Progenitor cell of endocrine pancreas (in vitro differentiated cells): ENCODE measurements around the gene DTD1. TPM values are rescaled to one million over a fixed set of nuclear protein-coding genes. Genes with fewer than 3 reads are reported as not detected.

ENCODE experiments used
- DNase-seq: peaks from one replicate; pipeline ENCODE4 v3.0.0; 2021; ENCODE audit warnings: low spot score; ENCODE audit not compliant: unreplicated experiment
- H3K27ac Mint-ChIP-seq: 2 replicates; pipeline ENCODE4 v1.8.0; 2021; ENCODE audit warnings: mild to moderate bottlenecking, moderate library complexity, mixed read lengths
- H3K27me3 Mint-ChIP-seq: 2 replicates; pipeline ENCODE4 v1.8.0; 2021; ENCODE audit warnings: mixed read lengths
- H3K36me3 Mint-ChIP-seq: 2 replicates; pipeline ENCODE4 v1.8.0; 2022; ENCODE audit warnings: mixed read lengths; ENCODE audit not compliant: insufficient read depth
- H3K4me1 Mint-ChIP-seq: 2 replicates; pipeline ENCODE4 v1.8.0; 2021; ENCODE audit warnings: low read depth, mixed read lengths
- H3K4me3 Mint-ChIP-seq: 2 replicates; pipeline ENCODE4 v1.8.0; 2021; ENCODE audit warnings: low read depth, mild to moderate bottlenecking, moderate library complexity, mixed read lengths
- H3K9me3 Mint-ChIP-seq: 2 replicates; pipeline ENCODE4 v1.8.0; 2021; ENCODE audit warnings: low read depth, mixed read lengths
- total RNA-seq: library from RNA; stranded (reverse); gene quantifications from 2 replicates; pipeline ENCODE4 v1.2.1, GENCODE V29; 2021
- TF ChIP-seq, protein P1 (sequence below): fragments of 200-600 bp; sonication (generic); IDR thresholded peaks from one replicate; pipeline ENCODE4 v1.5.0; 2021; ENCODE audit warnings: antibody characterized with exemption, mild to moderate bottlenecking; ENCODE audit not compliant: unreplicated experiment

Gene DTD1
- total RNA-seq, 1 donor from 2014 or later = 26.8 TPM

- no peaks in the 10 kb centered on the region for H3K36me3 Mint-ChIP-seq
These were observed 700 bp downstream of the DTD1 start for GRCh38 chr20:18588574-18588933.

DNA sequence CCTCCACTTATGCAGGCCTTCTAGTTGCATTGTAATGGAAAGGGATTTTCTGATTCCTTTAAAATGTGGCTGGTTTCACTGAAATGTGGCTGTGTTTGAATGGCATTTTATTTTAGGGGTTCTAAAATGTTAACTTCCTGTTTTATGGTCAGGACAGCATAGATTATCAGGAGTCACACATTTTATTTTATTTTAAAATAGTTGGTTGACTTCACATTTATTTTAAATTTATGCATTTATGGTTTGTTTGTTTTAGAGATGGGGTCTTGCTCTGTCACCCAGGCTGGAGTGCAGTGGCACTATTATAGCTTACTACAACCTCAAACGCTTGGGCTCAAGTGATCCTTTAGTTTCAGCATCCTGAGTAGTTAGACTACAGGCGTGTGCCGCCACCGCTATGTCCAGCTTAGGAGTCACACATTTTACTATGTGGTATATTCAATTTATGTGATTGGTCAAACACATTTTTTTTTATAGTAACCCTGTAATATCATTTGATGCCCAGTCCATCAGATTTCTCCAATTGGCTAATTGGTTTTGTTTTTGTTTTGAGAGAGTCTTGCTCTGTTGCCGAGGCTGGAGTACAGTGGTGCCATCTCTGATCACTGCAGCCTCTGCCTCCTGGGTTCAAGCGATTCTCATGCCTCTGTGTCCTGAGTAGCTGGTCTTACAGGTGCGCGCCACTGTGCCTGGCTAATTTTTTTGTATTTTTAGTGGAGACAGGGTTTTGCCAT, 2.3 kb downstream of the DTD1 start:
- Mint-ChIP-seq H3K36me3 (peaks cover 3% of the 10 kb centered on the region), H3K9me3 (no peaks in the 10 kb centered on the region), H3K27me3 (no peaks in the 10 kb centered on the region), H3K4me1 (peaks cover 2% of the 10 kb centered on the region), H3K4me3 (peak overlapping the region; percentile 49), H3K27ac (no peak overlapping the region)
- DNase-seq = no peak
- TF ChIP-seq, protein P1, sequence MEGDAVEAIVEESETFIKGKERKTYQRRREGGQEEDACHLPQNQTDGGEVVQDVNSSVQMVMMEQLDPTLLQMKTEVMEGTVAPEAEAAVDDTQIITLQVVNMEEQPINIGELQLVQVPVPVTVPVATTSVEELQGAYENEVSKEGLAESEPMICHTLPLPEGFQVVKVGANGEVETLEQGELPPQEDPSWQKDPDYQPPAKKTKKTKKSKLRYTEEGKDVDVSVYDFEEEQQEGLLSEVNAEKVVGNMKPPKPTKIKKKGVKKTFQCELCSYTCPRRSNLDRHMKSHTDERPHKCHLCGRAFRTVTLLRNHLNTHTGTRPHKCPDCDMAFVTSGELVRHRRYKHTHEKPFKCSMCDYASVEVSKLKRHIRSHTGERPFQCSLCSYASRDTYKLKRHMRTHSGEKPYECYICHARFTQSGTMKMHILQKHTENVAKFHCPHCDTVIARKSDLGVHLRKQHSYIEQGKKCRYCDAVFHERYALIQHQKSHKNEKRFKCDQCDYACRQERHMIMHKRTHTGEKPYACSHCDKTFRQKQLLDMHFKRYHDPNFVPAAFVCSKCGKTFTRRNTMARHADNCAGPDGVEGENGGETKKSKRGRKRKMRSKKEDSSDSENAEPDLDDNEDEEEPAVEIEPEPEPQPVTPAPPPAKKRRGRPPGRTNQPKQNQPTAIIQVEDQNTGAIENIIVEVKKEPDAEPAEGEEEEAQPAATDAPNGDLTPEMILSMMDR = no peak

More at GRCh38 chr20:18588574-18588933, 700 bp downstream of the DTD1 start:
- H3K4me1 Mint-ChIP-seq = peaks cover 2% of the 10 kb centered on the region
- DNase-seq = no peak
- H3K4me3 Mint-ChIP-seq = peak overlapping the region; percentile 75
- peak overlapping the region; percentile 91 for H3K27ac Mint-ChIP-seq
- no peaks in the 10 kb centered on the region for H3K9me3 Mint-ChIP-seq
- TF ChIP-seq, protein P1 = no peak
- H3K27me3 Mint-ChIP-seq = peaks cover 7% of the 10 kb centered on the region

- Mint-ChIP-seq H3K4me1 (no peaks in the 10 kb centered on the region), H3K27me3 (no peaks in the 10 kb centered on the region), H3K9me3 (peaks cover 4% of the 10 kb centered on the region), H3K27ac (no peak overlapping the region), H3K4me3 (no peak overlapping the region), H3K36me3 (peaks cover 15% of the 10 kb centered on the region)
- TF ChIP-seq, protein P1 = no peak
- DNase-seq = no peak
These were observed 8.4 kb downstream of the DTD1 start for GRCh38 chr20:18596270-18596669.

DNA sequence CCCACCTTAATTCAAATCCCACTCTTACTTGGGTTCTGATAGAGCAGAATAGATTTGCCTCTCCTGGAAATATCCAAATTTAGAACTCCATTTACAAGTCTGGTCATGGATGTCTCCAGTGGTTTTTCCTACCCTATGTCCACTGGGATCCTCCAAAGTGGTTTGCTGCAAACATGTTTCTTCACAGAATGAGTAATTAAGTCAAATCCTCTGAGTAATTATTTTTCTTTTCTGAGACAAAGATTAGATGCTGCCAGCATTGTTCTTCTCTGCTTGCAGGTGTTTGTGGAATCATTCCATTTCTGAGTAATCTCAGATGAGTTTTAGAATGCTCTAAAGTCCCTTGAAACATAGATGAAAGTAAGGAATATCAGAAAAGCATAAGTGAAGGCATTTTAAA, 21.9 kb downstream of the DTD1 start:
- TF ChIP-seq, protein P1 = no peak
- Mint-ChIP-seq H3K9me3 (no peaks in the 10 kb centered on the region), H3K4me3 (no peak overlapping the region), H3K27ac (no peak overlapping the region), H3K27me3 (no peaks in the 10 kb centered on the region), H3K36me3 (peaks cover 7% of the 10 kb centered on the region), H3K4me1 (no peaks in the 10 kb centered on the region)
- DNase-seq = no peak

DNA sequence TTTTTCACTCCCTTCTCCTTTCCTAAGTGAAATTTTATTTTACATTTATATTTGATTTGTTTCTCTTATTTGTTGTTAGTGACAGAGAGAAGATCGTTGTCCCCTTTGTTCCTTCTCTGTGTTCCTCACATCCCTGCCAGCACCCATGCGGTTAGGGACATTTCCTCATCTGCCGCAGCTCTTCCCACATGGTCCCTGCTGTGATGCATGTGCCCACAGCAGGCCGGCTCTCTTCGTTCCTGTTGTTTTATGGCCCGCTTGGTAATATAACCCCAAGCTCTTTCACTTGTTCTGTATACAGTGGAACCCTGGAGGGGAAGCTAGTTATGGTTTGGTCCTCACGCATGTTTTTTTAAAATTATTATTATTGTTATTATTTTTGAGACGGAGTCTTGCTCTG, 23.6 kb downstream of the DTD1 start:
- Mint-ChIP-seq H3K27ac (no peak overlapping the region), H3K27me3 (no peaks in the 10 kb centered on the region), H3K4me3 (no peak overlapping the region), H3K9me3 (no peaks in the 10 kb centered on the region), H3K4me1 (no peaks in the 10 kb centered on the region), H3K36me3 (peaks cover 10% of the 10 kb centered on the region)
- TF ChIP-seq, protein P1 = no peak
- no peak for DNase-seq
